WTC11 (cell line): ENCODE data around the gene PCDH9. TPM values are rescaled to one million over a fixed set of nuclear protein-coding genes. Genes with fewer than 3 reads are reported as not detected.

Experiments used
- ATAC-seq: fragments of 200-7000 bp; cut with Tn5 transposase; 2 replicates; pipeline ENCODE4 v1.10.0; 2021; ENCODE audit warnings: mild to moderate bottlenecking, moderate library complexity
- CTCF ChIA-PET: fragments of 300-600 bp; sonication (Branson Sonifier 250); formaldehyde crosslinking; loops from one replicate; lab custom pipeline; 2021; ENCODE audit warnings: antibody characterized with exemption; lab: Charles Lee
- POLR2A ChIA-PET: fragments of 350-600 bp; sonication (Branson Sonifier 250); formaldehyde crosslinking; loops from one replicate; lab custom pipeline; 2021; ENCODE audit warnings: antibody characterized with exemption; lab: Charles Lee
- DNase-seq: peaks from one replicate; pipeline ENCODE4 v3.0.0; 2021; ENCODE audit warnings: low spot score
- H3K27ac Mint-ChIP-seq: 2 replicates; pipeline ENCODE4 v1.8.0; 2021; ENCODE audit warnings: mixed read lengths
- H3K27me3 Mint-ChIP-seq: 2 replicates; pipeline ENCODE4 v1.8.0; 2021; ENCODE audit warnings: low read depth, mild to moderate bottlenecking, moderate library complexity, mixed read lengths
- H3K36me3 Mint-ChIP-seq: 2 replicates; pipeline ENCODE4 v1.8.0; 2021; ENCODE audit warnings: mixed read lengths
- H3K4me1 Mint-ChIP-seq: 2 replicates; pipeline ENCODE4 v1.8.0; 2022; ENCODE audit warnings: mixed read lengths
- H3K4me3 Mint-ChIP-seq: 2 replicates; pipeline ENCODE4 v1.8.0; 2021; ENCODE audit warnings: mild to moderate bottlenecking, moderate library complexity, mixed read lengths
- H3K9me3 Mint-ChIP-seq: 2 replicates; pipeline ENCODE4 v1.8.0; 2021; ENCODE audit warnings: mixed read lengths
- ATF1 ChIP-seq: sonication (generic); formaldehyde crosslinking; IDR thresholded peaks from 2 replicates; pipeline ENCODE4 v1.8.1; 2023; ENCODE audit warnings: mild to moderate bottlenecking, moderate library complexity, missing genetic modification reagents
- CREB1 ChIP-seq: sonication (generic); formaldehyde crosslinking; IDR thresholded peaks from 2 replicates; pipeline ENCODE4 v1.8.0; 2023; ENCODE audit warnings: mild to moderate bottlenecking, missing genetic modification reagents
- EMX1 ChIP-seq: fragments of 250-450 bp; sonication (Bioruptor Pico); IDR thresholded peaks from 2 replicates; pipeline ENCODE4 v1.8.0; 2021; ENCODE audit warnings: mild to moderate bottlenecking
- FOXK1 ChIP-seq: sonication (generic); formaldehyde crosslinking; IDR thresholded peaks from 2 replicates; pipeline ENCODE4 v1.8.0; 2022; ENCODE audit warnings: mild to moderate bottlenecking, moderate library complexity, missing genetic modification reagents
- GRHL2 ChIP-seq: fragments of 250-450 bp; sonication (Bioruptor Pico); IDR thresholded peaks from 2 replicates; pipeline ENCODE4 v1.8.0; 2022; ENCODE audit warnings: mild to moderate bottlenecking, moderate library complexity; ENCODE audit not compliant: insufficient replicate concordance, severe bottlenecking
- GTF2I ChIP-seq: fragments of 250-450 bp; sonication (Bioruptor Pico); conservative IDR thresholded peaks from 2 replicates; pipeline ENCODE4 v1.4.0; 2021; ENCODE audit warnings: mild to moderate bottlenecking
- JUN ChIP-seq: sonication (generic); formaldehyde crosslinking; IDR thresholded peaks from 2 replicates; pipeline ENCODE4 v1.8.0; 2023; ENCODE audit warnings: mild to moderate bottlenecking, missing genetic modification reagents
- KAT7 ChIP-seq: sonication (generic); formaldehyde crosslinking; IDR thresholded peaks from 2 replicates; pipeline ENCODE4 v1.8.1; 2023; ENCODE audit warnings: missing genetic modification reagents, mild to moderate bottlenecking, borderline replicate concordance
- MXD4 ChIP-seq: fragments of 250-450 bp; sonication (Bioruptor Pico); IDR thresholded peaks from 2 replicates; pipeline ENCODE4 v1.8.0; 2021; ENCODE audit warnings: mild to moderate bottlenecking, moderate library complexity, borderline replicate concordance
- NFE2L1 ChIP-seq: sonication (generic); formaldehyde crosslinking; IDR thresholded peaks from 2 replicates; pipeline ENCODE4 v1.8.1; 2023; ENCODE audit warnings: missing genetic modification reagents
- NR2C2 ChIP-seq: sonication (generic); formaldehyde crosslinking; IDR thresholded peaks from 2 replicates; pipeline ENCODE4 v1.8.0; 2022; ENCODE audit warnings: mild to moderate bottlenecking, missing genetic modification reagents
- NR3C1 ChIP-seq: sonication (generic); formaldehyde crosslinking; conservative IDR thresholded peaks from 2 replicates; pipeline ENCODE4 v1.8.1; 2023; ENCODE audit warnings: low read depth, mild to moderate bottlenecking, missing genetic modification reagents
- OVOL2 ChIP-seq: fragments of 250-450 bp; sonication (Bioruptor Pico); IDR thresholded peaks from 2 replicates; pipeline ENCODE4 v1.9.0; 2021; ENCODE audit warnings: mild to moderate bottlenecking, borderline replicate concordance
- ZNF219 ChIP-seq: sonication (generic); formaldehyde crosslinking; IDR thresholded peaks from 2 replicates; pipeline ENCODE4 v1.8.0; 2023; ENCODE audit warnings: missing genetic modification reagents, mild to moderate bottlenecking, borderline replicate concordance
- ZNF232 ChIP-seq: sonication (generic); formaldehyde crosslinking; IDR thresholded peaks from 2 replicates; pipeline ENCODE4 v1.8.0; 2022; ENCODE audit warnings: mild to moderate bottlenecking, missing genetic modification reagents
- total RNA-seq: library from RNA; stranded (reverse); gene quantifications from 3 replicates; pipeline ENCODE4 v1.2.3, GENCODE V29; 2021
- TF ChIP-seq, protein P1 (sequence below): sonication (generic); formaldehyde crosslinking; IDR thresholded peaks from 2 replicates; pipeline ENCODE4 v1.8.1; 2023; ENCODE audit warnings: mild to moderate bottlenecking, missing genetic modification reagents, borderline replicate concordance
- TF ChIP-seq, protein P2 (sequence below): sonication (generic); formaldehyde crosslinking; IDR thresholded peaks from 2 replicates; pipeline ENCODE4 v1.8.1; 2022; ENCODE audit warnings: mild to moderate bottlenecking, missing genetic modification reagents, moderate library complexity, borderline replicate concordance
- TF ChIP-seq, protein P3 (sequence below): sonication (generic); formaldehyde crosslinking; IDR thresholded peaks from 2 replicates; pipeline ENCODE4 v1.8.1; 2022; ENCODE audit warnings: low read depth, missing genetic modification reagents, borderline replicate concordance
- TF ChIP-seq, protein P4 (sequence below): sonication (generic); formaldehyde crosslinking; IDR thresholded peaks from 2 replicates; pipeline ENCODE4 v1.8.0; 2022; ENCODE audit warnings: mild to moderate bottlenecking, missing genetic modification reagents
- TF ChIP-seq, protein P5 (sequence below): sonication (generic); formaldehyde crosslinking; IDR thresholded peaks from 2 replicates; pipeline ENCODE4 v1.8.0; 2022; ENCODE audit warnings: missing genetic modification reagents

The PCDH9 gene
- total RNA-seq, 1 experiment from 2014 or later = 0.48 TPM

DNA sequence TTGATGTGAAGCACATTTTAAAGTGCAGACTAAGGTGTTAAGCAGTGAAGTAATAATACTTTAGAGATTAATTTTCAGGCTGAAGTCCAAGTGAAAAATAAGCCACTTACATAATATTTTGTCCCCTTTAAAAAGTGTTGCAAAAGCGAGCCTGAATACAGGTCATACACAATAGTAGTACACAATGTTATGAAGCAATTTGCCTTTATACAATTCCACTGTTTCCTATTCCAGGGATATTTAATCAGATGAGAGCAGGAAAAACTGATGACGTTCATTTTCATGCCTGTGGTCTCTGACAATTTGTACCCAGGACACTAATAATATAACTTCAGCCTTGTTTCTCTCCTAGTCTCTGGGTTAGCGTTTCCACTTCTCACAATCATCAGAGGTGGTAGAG lies 916.7 kb downstream of the PCDH9 start (continued):
- TF ChIP-seq, protein P1, sequence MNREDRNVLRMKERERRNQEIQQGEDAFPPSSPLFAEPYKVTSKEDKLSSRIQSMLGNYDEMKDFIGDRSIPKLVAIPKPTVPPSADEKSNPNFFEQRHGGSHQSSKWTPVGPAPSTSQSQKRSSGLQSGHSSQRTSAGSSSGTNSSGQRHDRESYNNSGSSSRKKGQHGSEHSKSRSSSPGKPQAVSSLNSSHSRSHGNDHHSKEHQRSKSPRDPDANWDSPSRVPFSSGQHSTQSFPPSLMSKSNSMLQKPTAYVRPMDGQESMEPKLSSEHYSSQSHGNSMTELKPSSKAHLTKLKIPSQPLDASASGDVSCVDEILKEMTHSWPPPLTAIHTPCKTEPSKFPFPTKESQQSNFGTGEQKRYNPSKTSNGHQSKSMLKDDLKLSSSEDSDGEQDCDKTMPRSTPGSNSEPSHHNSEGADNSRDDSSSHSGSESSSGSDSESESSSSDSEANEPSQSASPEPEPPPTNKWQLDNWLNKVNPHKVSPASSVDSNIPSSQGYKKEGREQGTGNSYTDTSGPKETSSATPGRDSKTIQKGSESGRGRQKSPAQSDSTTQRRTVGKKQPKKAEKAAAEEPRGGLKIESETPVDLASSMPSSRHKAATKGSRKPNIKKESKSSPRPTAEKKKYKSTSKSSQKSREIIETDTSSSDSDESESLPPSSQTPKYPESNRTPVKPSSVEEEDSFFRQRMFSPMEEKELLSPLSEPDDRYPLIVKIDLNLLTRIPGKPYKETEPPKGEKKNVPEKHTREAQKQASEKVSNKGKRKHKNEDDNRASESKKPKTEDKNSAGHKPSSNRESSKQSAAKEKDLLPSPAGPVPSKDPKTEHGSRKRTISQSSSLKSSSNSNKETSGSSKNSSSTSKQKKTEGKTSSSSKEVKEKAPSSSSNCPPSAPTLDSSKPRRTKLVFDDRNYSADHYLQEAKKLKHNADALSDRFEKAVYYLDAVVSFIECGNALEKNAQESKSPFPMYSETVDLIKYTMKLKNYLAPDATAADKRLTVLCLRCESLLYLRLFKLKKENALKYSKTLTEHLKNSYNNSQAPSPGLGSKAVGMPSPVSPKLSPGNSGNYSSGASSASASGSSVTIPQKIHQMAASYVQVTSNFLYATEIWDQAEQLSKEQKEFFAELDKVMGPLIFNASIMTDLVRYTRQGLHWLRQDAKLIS (CRISPR knock-in tag) = no peak
- TF ChIP-seq NR2C2 (CRISPR knock-in tag) = no peak

DNA sequence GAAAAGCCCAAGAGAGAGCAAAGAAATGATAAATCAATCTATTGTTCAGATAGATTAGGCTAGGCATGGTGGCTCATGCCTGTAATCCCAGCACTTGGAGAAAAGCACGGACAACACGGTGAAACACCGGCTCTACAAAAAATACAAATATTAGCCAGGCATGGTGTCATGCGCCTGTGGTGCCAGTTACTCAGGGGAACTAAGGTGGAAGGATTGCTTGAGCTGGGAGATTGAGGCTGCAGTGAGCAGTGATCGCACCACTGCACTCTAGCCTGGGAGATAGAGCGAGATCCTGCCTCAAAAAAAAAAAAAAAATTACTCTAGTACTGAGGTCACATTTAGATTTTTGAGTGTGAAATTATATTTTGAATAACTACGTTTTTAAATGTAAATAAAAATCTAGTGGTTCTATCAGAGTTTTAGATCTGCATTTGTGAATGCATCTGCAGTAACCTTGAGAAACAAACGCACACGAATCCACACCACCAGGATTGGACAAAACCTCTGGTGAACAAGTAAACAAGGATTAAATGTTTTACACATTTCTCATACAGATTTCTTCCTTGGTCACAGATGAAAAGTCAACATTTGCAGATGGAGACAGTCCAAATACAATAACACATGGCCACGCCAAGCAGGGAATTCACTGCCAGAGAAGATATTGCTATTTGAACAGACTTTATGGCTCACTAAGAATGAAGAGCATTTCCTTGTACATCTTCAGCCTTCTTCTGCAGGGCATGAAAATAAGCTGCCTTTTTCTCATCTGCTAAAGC lies 917.6 kb downstream of the PCDH9 start:
- TF ChIP-seq, protein P2, sequence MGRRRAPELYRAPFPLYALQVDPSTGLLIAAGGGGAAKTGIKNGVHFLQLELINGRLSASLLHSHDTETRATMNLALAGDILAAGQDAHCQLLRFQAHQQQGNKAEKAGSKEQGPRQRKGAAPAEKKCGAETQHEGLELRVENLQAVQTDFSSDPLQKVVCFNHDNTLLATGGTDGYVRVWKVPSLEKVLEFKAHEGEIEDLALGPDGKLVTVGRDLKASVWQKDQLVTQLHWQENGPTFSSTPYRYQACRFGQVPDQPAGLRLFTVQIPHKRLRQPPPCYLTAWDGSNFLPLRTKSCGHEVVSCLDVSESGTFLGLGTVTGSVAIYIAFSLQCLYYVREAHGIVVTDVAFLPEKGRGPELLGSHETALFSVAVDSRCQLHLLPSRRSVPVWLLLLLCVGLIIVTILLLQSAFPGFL (CRISPR knock-in tag) = no peak
- TF ChIP-seq MXD4 (CRISPR knock-in tag) (no peak), GTF2I (CRISPR knock-in tag) (no peak), OVOL2 (CRISPR knock-in tag) (no peak), NR2C2 (CRISPR knock-in tag) (no peak), EMX1 (no peak), NR3C1 (CRISPR knock-in tag) (no peak), CREB1 (CRISPR knock-in tag) (no peak), GRHL2 (CRISPR knock-in tag) (no peak), NFE2L1 (CRISPR knock-in tag) (no peak), ZNF219 (CRISPR knock-in tag) (no peak), JUN (CRISPR knock-in tag) (no peak), ATF1 (CRISPR knock-in tag) (no peak), KAT7 (CRISPR knock-in tag) (no peak), ZNF232 (no peak), FOXK1 (CRISPR knock-in tag) (no peak)
- TF ChIP-seq, protein P3, sequence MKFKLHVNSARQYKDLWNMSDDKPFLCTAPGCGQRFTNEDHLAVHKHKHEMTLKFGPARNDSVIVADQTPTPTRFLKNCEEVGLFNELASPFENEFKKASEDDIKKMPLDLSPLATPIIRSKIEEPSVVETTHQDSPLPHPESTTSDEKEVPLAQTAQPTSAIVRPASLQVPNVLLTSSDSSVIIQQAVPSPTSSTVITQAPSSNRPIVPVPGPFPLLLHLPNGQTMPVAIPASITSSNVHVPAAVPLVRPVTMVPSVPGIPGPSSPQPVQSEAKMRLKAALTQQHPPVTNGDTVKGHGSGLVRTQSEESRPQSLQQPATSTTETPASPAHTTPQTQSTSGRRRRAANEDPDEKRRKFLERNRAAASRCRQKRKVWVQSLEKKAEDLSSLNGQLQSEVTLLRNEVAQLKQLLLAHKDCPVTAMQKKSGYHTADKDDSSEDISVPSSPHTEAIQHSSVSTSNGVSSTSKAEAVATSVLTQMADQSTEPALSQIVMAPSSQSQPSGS (CRISPR knock-in tag) = no peak
- TF ChIP-seq, protein P4, sequence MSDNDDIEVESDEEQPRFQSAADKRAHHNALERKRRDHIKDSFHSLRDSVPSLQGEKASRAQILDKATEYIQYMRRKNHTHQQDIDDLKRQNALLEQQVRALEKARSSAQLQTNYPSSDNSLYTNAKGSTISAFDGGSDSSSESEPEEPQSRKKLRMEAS (CRISPR knock-in tag) = no peak
- TF ChIP-seq, protein P5, sequence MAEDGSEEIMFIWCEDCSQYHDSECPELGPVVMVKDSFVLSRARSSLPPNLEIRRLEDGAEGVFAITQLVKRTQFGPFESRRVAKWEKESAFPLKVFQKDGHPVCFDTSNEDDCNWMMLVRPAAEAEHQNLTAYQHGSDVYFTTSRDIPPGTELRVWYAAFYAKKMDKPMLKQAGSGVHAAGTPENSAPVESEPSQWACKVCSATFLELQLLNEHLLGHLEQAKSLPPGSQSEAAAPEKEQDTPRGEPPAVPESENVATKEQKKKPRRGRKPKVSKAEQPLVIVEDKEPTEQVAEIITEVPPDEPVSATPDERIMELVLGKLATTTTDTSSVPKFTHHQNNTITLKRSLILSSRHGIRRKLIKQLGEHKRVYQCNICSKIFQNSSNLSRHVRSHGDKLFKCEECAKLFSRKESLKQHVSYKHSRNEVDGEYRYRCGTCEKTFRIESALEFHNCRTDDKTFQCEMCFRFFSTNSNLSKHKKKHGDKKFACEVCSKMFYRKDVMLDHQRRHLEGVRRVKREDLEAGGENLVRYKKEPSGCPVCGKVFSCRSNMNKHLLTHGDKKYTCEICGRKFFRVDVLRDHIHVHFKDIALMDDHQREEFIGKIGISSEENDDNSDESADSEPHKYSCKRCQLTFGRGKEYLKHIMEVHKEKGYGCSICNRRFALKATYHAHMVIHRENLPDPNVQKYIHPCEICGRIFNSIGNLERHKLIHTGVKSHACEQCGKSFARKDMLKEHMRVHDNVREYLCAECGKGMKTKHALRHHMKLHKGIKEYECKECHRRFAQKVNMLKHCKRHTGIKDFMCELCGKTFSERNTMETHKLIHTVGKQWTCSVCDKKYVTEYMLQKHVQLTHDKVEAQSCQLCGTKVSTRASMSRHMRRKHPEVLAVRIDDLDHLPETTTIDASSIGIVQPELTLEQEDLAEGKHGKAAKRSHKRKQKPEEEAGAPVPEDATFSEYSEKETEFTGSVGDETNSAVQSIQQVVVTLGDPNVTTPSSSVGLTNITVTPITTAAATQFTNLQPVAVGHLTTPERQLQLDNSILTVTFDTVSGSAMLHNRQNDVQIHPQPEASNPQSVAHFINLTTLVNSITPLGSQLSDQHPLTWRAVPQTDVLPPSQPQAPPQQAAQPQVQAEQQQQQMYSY (CRISPR knock-in tag) = no peak
- TF ChIP-seq, all 79 proteins: peak for 0
- H3K9me3 Mint-ChIP-seq = peaks cover 5% of the 10 kb centered on the region; the same call in 1 of the 2 replicates
- ChIA-PET POLR2A (no interaction called here), CTCF (no interaction called here)
- no peak overlapping the region for H3K4me3 Mint-ChIP-seq
- DNase-seq (no peak), ATAC-seq (no peak)
- H3K36me3 Mint-ChIP-seq = no peaks in the 10 kb centered on the region
- H3K27ac Mint-ChIP-seq = no peak overlapping the region
- peaks cover 32% of the 10 kb centered on the region for H3K4me1 Mint-ChIP-seq
- no peaks in the 10 kb centered on the region for H3K27me3 Mint-ChIP-seq
